Coronary artery (tissue), 2 donors: ENCODE data around the gene PSMA7.

ENCODE experiments used
- DNase-seq: peaks from one replicate; pipeline ENCODE4 v3.0.0-alpha.2; 2017; ENCODE audit warnings: low spot score
- H3K27ac ChIP-seq, 2 donors: fragments of 200-600 bp; sonication (generic); one replicate each; pipeline ENCODE4 v1.5.1; 2016 to 2019
- H3K4me3 ChIP-seq: fragments of 200-600 bp; sonication (generic); 2 replicates; pipeline ENCODE4 v1.5.1; 2016; ENCODE audit warnings: mild to moderate bottlenecking, moderate library complexity
- TF ChIP-seq, protein P1 (sequence below): fragments of 200-600 bp; sonication (generic); IDR thresholded peaks from one replicate; pipeline ENCODE4 v1.5.1; 2019; ENCODE audit warnings: antibody characterized with exemption

PSMA7 gene

DNA sequence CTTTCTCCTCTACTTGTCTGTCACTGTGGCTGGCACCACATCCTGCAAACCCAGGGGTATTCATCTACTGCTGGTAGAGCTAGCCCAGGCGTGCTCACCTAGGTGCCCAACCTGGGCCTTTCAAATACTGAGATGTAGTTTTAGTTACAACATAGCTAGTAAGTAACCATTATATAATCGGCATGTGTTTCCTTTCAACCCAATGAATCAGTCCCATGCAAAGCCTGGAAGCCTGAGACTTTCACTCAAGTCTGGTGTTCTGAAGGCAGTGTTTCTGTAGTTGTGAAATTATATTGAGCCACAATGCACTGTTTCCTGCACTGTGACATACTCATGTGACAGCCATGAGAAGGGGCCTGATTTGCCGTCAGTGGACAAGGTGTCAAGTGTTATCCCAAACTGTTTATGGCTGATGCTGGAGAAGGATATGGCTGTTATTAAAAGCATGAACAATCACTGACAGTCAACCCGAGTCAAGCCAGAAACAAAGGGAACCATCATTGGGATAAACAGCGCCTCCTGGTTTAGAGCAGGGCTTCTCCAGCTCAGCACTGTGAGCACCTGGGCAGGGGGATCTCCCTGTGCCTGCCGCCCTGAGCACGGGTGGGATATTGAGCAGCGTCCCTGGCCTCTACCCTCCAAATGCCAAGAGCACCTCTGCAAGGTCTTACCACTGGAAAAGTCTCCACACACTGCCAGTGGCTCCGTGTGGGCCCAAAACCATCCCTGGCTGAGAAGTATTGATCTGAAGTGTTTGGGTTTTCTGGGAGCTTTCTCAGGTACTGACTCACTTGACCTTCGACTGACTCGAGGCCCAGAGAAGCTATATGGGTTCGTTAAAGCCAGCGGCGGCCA is 1.6 kb downstream of the PSMA7 start:
- TF ChIP-seq, protein P1, sequence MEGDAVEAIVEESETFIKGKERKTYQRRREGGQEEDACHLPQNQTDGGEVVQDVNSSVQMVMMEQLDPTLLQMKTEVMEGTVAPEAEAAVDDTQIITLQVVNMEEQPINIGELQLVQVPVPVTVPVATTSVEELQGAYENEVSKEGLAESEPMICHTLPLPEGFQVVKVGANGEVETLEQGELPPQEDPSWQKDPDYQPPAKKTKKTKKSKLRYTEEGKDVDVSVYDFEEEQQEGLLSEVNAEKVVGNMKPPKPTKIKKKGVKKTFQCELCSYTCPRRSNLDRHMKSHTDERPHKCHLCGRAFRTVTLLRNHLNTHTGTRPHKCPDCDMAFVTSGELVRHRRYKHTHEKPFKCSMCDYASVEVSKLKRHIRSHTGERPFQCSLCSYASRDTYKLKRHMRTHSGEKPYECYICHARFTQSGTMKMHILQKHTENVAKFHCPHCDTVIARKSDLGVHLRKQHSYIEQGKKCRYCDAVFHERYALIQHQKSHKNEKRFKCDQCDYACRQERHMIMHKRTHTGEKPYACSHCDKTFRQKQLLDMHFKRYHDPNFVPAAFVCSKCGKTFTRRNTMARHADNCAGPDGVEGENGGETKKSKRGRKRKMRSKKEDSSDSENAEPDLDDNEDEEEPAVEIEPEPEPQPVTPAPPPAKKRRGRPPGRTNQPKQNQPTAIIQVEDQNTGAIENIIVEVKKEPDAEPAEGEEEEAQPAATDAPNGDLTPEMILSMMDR: no peak
- no peak for DNase-seq
- Histone ChIP-seq H3K27ac (peak overlapping the region; percentile 77 to 98), H3K4me3 (peak overlapping the region; percentile 91)

DNA sequence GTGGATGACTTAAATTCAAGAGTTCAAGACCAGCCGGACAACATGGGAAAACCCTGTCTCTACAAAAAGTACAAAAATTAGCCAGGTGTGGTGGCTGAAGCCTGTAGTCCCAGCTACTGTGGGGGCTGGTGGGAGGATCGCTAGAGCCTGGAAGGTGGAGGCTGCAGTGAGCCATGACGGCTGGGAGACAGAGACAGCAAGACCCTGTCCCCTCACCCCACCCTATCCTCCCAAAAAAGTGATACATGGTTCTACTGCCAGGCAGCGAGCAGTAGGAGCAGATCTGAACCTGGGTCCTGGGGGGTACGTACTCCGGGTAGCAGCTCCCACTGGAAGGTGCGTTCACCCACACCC is 2.2 kb downstream of the PSMA7 start:
- Histone ChIP-seq H3K4me3 (peak overlapping the region; percentile 91), H3K27ac (peak overlapping the region; percentile 77 to 98)
- TF ChIP-seq, protein P1: no peak
- no peak for DNase-seq

DNA sequence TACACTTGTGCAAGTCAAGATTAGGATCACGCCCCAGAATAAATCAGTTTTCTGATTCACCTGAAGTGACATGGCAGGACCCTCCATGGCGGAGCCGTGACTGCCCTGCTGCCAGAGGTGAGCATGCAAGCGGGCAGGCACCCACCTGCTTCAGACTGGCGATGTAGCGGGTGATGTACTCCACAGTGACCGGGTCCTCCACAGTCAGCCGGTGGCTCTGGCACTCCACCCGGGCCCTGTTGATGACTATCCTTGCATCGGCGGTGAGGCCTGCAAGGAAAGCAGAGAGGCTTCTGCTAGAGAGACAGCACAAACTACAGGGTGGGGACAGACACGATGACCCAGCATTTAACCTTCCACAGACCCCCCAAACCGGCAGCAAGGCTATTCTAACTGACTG is 3.6 kb downstream of the PSMA7 start:
- DNase-seq: no peak
- TF ChIP-seq, protein P1: no peak
- Histone ChIP-seq H3K27ac (no peak overlapping the region), H3K4me3 (no peak overlapping the region)

DNA sequence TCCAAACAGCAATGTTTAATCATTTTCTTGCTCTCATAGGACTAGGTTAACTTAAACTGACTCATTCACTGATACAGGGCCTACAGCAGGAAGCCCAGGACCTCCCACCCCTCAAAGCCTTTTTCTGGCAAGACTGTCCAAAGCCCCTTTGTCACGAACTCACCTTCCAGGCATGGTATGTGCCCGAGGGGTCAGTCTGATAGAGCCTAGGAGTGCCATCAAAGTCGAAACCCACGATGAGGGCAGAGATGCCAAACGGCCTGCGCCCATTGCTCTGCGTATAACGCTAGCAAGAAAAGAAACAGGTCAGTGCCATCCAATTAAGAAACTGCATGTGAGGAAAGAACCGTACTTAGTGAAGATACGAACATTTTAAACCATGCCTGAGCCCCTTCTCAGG is 4.3 kb downstream of the PSMA7 start:
- Histone ChIP-seq H3K4me3 (no peak overlapping the region), H3K27ac (no peak overlapping the region)
- DNase-seq: no peak
- TF ChIP-seq, protein P1: no peak

DNA sequence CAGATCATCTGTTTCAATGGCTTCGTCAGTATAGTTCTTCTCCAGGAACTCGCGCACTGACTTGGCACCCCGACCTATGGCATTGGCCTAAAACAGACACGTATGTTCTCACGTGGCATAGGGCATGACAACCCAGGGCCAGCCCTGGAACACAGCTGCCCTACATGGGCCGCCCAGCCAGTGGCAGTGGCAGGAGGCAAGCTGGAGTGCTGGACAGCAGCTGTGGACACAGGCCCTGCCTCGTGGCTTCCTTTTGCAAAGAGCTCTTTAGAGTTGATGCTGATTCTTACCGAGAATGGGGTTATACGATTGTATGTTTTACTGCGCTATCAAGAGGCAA is 5.0 kb downstream of the PSMA7 start:
- no peak overlapping the region for H3K27ac ChIP-seq
- peak; percentile 64 for DNase-seq
- TF ChIP-seq, protein P1: no peak

DNA sequence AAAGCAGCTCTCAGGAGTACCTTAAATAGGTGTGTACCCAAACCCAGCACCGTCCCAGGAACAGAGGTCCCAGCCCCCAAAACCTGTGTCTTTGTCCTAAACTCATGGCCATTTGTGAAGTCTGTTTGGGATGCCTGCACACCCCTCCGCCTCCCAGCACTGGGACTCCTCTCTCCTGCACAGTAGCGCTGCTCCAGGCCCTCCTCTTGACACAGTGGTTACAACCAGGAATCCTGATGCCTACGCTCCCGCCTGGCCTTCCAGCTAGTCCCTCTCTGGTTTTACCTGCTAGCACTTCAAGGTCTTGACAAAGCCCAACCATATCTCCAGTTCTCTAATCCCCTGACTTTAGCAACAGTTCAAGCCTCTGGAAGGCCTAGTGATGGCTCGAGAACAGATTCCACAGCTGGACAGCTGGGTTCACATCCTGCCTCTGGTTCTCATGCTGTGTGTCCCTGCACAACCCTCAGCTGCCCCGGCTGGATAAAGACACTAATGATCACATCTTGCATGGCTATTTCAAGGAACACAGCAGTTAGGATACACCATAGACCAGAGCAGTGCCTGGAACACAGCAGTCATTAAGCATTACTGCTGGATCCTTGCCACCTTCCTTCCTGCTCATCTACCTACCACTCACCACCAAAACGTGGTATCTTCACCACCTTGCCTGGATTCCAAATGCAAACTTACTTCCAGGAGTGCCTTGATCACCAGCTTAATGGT is 5.6 kb downstream of the PSMA7 start:
- peak; percentile 66 for DNase-seq
- H3K4me3 ChIP-seq: no peak overlapping the region
- TF ChIP-seq, protein P1: no peak
- H3K27ac ChIP-seq: no peak overlapping the region

More for the DNA sequence above, 5.0 kb downstream of the PSMA7 start:
- H3K4me3 ChIP-seq: no peak overlapping the region

DNA sequence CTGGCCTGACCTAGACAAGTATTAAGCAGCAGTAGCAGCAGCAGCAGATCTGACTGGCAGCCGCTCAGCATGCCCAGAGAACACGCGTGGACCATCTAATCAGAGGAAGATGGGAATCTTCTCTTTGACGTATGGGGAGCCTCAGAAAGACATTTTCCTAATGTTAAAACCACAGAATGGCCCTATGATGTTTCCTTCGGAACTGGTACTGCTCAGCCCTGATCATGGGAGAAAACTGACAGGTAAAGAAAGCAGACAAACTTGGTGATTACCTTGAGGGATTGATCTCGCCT is 6.2 kb downstream of the PSMA7 start:
- TF ChIP-seq, protein P1: no peak
- Histone ChIP-seq H3K4me3 (no peak overlapping the region), H3K27ac (no peak overlapping the region)
- no peak for DNase-seq
